RKO (cell line): Measurements from ENCODE around the gene DROSHA.
A peak's percentile ranks its signal among the peaks of the same experiment; 100 is the strongest.
"Not testable (repeated sequence)": the region's sequence is repeated elsewhere in the genome, so short reads cannot be mapped to it uniquely, and the experiment has no call there.

Source experiments
- DNase-seq: peaks from one replicate; pipeline ENCODE4 v3.0.0-alpha.2; 2016; ENCODE audit warnings: low spot score

DROSHA gene

GRCh38 chr5:31531888-31532547, at the start of gene DROSHA, which contains the start of gene C5orf22:
TSS of gene DROSHA (minus strand) at chr5:31532093. CDS start at chr5:31529059, 3,034 bp downstream.
TSS of gene C5orf22 (plus strand) at chr5:31532301. CDS start at chr5:31532393, 92 bp downstream.
- DNase-seq, result peak; percentile 96

- DNase-seq, result no peak
Measured at GRCh38 chr5:31579558-31579957, 47.7 kb upstream of the DROSHA start.

GRCh38 chr5:31577438-31577837, 45.5 kb upstream of the DROSHA start:
- no peak for DNase-seq

GRCh38 chr5:31574772-31575171, 42.9 kb upstream of the DROSHA start:
- DNase-seq, result no peak

GRCh38 chr5:31573494-31574142, 41.7 kb upstream of the DROSHA start:
- DNase-seq, result no peak

GRCh38 chr5:31569068-31569467, 37.2 kb upstream of the DROSHA start:
- no peak for DNase-seq

- no peak for DNase-seq
Measured at GRCh38 chr5:31568302-31568835, 36.5 kb upstream of the DROSHA start.

GRCh38 chr5:31566362-31566761, 34.5 kb upstream of the DROSHA start:
- DNase-seq, result not testable (repeated sequence)

- DNase-seq, result no peak
Measured at GRCh38 chr5:31563216-31563615, 31.3 kb upstream of the DROSHA start.

- no peak for DNase-seq
Measured at GRCh38 chr5:31561946-31562345, 30.1 kb upstream of the DROSHA start.

GRCh38 chr5:31559942-31560341, 28.0 kb upstream of the DROSHA start:
- no peak for DNase-seq

- no peak for DNase-seq
Measured at GRCh38 chr5:31556461-31556860, 24.6 kb upstream of the DROSHA start.

GRCh38 chr5:31554552-31554951, 22.7 kb upstream of the DROSHA start:
- DNase-seq, result no peak

GRCh38 chr5:31553863-31554262, 22.0 kb upstream of the DROSHA start:
- DNase-seq, result no peak

GRCh38 chr5:31551878-31552277, 20.0 kb upstream of the DROSHA start:
- DNase-seq, result no peak

GRCh38 chr5:31549114-31549513, 17.2 kb upstream of the DROSHA start:
- not testable (repeated sequence) for DNase-seq

- DNase-seq, result no peak
Measured at GRCh38 chr5:31537851-31538250, 6.0 kb upstream of the DROSHA start.

GRCh38 chr5:31537349-31537748, 5.5 kb upstream of the DROSHA start:
- DNase-seq, result no peak

GRCh38 chr5:31536873-31537272, 5.0 kb upstream of the DROSHA start:
- DNase-seq, result no peak

GRCh38 chr5:31534527-31535046, 2.7 kb upstream of the DROSHA start:
- DNase-seq, result no peak

- peak; percentile 46 for DNase-seq
Measured at GRCh38 chr5:31531543-31531887, 378 bp downstream of the DROSHA start.

GRCh38 chr5:31530541-31531265, 1.2 kb downstream of the DROSHA start:
- peak; percentile 84 for DNase-seq

- DNase-seq, result no peak
Measured at GRCh38 chr5:31523041-31523440, 8.9 kb downstream of the DROSHA start.
